Frontal cortex (tissue), 4 donors: Measurements from ENCODE around the gene MED29. TPM values are rescaled to one million over a fixed set of nuclear protein-coding genes. Genes with fewer than 3 reads are reported as not detected.

Source experiments
- DNase-seq, 2 donors: peaks; one replicate each; pipeline ENCODE4 v3.0.0; 2012; ENCODE audit warnings: low spot score in 2 of 2
- FAIRE-seq: peaks from 2 replicates; lab custom pipeline; 2012; peaks lifted over from hg19 to GRCh38; lab: Jason Lieb, UNC
- total RNA-seq: library from RNA; depleted of rRNA; stranded (reverse); fragments of >200 nt; gene quantifications from one replicate; pipeline ENCODE4 v1.2.3, GENCODE V29; 2014
- donor health status: control.
- donor health status: control.
- donor health status: control.

Gene MED29
- total RNA-seq, 1 donor from 2014 or later = 9.8 TPM

GRCh38 chr19:39409208-39410016 lies 18.2 kb downstream of the MED29 start:
- DNase-seq = peak; percentile 73 to 74

GRCh38 chr19:39410017-39410830 lies 19.0 kb downstream of the MED29 start:
- no peak for DNase-seq
- no peak for FAIRE-seq

More at GRCh38 chr19:39409208-39410016, 18.2 kb downstream of the MED29 start:
- no peak for FAIRE-seq

GRCh38 chr19:39410831-39411080 lies 19.6 kb downstream of the MED29 start:
- no peak for FAIRE-seq

GRCh38 chr19:39411081-39411831 lies 20.1 kb downstream of the MED29 start:
- DNase-seq = no peak
- no peak for FAIRE-seq

More at GRCh38 chr19:39410831-39411080, 19.6 kb downstream of the MED29 start:
- DNase-seq = no peak

- DNase-seq = peak; percentile 76 to 86
- no peak for FAIRE-seq
These were observed 20.6 kb downstream of the MED29 start for GRCh38 chr19:39411832-39412099.

- DNase-seq = peak; percentile 98
- FAIRE-seq = peak; percentile 91
These were observed 21.1 kb downstream of the MED29 start, which contains the start of gene PLEKHG2 for GRCh38 chr19:39412100-39412866. Gene PLEKHG2, plus strand, starts transcription at chr19:39412669. Its CDS starts 1,418 bp downstream, at chr19:39414087.

- DNase-seq (no peak), FAIRE-seq (no peak)
These were observed 21.7 kb downstream of the MED29 start for GRCh38 chr19:39412867-39413271.

- peak in 1 of 2 donors; percentile 66 for DNase-seq
- FAIRE-seq = no peak
These were observed 22.2 kb downstream of the MED29 start for GRCh38 chr19:39413272-39413910.

- no peak for DNase-seq
- no peak for FAIRE-seq
These were observed 22.9 kb downstream of the MED29 start for GRCh38 chr19:39413911-39414608.

- FAIRE-seq (no peak), DNase-seq (no peak)
These were observed 24.2 kb downstream of the MED29 start for GRCh38 chr19:39415111-39416046.

- DNase-seq = no peak
- FAIRE-seq = no peak
These were observed 25.3 kb downstream of the MED29 start for GRCh38 chr19:39416152-39417120.

GRCh38 chr19:39417463-39418181 lies 26.4 kb downstream of the MED29 start:
- FAIRE-seq (no peak), DNase-seq (no peak)

GRCh38 chr19:39419003-39419402 lies 27.8 kb downstream of the MED29 start:
- no peak for DNase-seq
- no peak for FAIRE-seq

- FAIRE-seq (no peak), DNase-seq (no peak)
These were observed 29.6 kb downstream of the MED29 start for GRCh38 chr19:39420769-39421168.

GRCh38 chr19:39422020-39422419 lies 30.8 kb downstream of the MED29 start:
- FAIRE-seq (no peak), DNase-seq (no peak)
